Measurements from ENCODE around the gene TNNI3K.

Gene TNNI3K

GRCh38 chr1:74504125-74504932, 269.1 kb downstream of the TNNI3K start:
- DNase-seq = peak; percentile 15

DNA sequence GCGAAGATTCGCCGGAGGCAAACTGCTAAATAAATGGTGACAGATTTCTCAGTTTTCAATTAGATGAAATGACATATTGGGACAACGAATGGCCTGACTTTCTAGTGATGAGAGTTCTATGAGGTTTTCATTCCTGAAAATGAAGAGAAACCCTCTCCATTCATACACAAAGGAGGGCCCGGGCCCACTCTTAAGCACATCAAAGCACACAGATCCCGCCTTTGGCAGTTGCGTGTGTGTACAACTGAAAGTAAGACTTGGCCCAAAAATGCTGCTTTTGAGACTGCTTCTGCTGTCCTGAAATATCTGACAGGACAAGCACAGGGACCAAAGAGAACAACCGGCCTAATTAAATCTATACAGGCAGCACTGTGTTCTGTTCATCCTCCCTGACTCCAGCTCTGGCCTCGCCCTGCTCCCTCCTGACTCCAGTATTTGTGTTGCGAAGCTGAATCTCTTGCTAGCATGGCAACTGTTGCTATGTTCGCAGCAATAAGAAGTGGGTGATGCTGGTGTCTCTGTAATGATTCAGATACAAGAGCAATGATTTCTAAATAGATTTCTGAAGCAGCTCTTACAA, 269.8 kb downstream of the TNNI3K start:
- DNase-seq = no peak

DNA sequence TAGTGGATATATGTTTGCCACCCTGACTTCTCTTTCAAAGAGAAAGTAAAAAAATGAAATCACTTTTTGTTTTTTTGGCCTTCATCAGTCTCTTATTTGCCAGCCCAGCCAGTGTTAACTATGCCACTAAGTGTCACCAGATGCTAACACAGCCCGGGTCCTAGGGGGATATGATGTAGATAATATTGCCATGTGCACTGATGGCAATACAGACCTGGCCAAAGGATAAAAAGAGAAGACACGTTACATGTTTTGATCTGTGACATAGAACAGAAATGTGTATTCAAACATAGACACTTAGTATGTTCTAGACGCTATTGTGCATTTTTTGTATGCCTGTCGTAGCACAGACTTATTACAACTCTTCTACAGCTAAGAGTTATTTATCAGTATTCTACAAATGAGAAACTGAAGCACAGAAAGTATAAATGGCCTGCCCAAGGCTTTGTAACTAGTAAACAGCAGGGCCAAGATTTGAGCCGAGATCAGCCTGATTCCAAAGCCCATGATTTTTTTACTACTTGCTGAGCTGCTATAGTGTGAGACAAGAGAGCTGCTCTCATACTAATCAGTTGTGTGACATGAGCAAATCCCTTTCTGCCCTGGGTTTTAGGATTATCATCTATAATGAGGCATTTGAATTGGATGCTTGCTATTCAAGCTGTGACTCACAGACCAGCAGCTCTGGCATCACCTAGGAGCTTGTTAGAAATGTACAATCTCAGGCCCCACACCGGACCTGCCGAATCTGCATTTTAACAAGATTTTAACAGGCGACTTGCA, 270.9 kb downstream of the TNNI3K start:
- no peak for DNase-seq

DNA sequence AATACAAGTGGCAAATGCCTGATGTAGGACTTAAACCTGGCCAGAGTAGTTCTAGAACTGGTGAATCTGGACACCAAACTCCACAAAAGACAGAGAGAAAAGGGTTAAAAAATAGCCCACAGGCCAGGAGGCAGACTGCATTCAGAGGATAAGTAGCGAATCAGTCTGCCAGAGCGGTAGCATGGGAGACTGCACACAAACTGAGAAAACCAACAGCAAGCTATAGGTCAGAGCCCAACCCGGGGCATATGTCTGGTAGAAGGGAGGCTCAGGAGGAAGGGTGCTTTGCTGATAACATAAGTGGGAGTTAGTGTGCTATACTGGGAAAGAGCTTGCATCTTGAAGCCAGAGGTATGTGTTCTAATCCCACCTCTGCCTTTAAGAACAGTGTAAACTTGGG, 273.3 kb downstream of the TNNI3K start:
- DNase-seq = no peak

- no peak for DNase-seq
Measured at GRCh38 chr1:74512170-74512915, 277.2 kb downstream of the TNNI3K start, which contains the start of gene LRRC53. Gene LRRC53, minus strand, starts transcription at chr1:74512611. Its CDS starts 29,262 bp downstream, at chr1:74483349.

DNA sequence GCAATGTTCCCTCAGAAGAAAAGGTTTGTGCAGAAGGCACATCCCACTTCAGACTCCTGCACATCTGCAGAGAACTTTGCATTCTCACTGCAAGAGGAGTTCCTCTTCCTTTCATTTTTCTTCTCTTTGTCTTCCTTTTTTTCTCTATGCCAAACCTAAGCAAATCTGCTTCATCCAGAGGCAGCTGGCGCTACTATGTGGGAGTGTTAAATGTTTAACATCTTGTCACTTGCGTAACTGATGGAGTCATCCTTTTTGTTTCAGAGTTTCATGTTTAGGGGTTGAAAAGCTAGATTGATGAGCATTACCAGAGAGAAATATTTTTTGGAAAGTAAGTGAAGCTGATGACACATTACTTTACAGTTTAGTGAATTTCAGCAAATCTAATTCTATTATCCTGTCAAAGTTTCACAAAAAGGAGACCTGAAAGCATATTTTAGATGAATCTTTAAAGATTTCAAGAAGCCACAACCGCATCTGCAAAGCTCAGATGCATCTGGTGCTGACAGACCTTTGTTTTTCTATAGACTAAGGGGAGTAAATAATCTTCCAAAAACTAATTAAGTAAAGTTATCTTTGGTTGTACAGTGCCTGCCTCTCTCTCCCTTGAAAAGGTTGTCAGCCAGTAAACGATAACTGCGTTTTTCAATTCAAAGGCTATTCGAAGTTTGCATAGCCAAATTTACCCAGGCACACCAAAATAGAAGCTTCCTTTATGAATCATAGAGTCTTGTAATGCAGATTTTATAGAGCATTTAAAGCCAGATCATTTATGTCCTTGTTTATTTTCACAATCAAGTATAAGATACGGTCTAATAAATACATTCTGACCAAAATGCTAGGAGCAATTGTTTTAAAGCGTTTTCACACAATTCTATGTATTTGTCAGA, 278.5 kb downstream of the TNNI3K start:
- DNase-seq = no peak

DNA sequence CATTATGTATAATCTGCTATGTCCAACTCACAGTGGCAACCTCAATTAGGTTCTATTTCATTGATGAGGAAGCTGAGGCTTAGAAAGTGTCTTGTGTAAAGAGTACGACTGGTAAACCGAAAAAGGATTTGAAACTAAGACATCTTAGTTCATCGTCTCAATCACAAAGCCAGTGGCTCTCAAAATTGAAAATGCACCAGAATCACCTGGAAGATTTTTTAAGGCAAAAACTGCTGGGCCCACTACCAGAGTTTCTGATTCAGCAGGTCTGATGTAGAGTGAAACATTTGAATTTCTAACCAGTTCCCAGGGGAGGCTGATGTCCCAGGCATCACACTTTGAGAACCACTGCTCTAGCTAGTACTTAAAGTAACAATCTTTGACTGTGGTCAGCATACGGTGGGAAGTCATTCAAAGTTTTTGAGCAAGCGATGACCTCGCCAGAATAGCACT, 282.4 kb downstream of the TNNI3K start:
- DNase-seq = no peak

DNA sequence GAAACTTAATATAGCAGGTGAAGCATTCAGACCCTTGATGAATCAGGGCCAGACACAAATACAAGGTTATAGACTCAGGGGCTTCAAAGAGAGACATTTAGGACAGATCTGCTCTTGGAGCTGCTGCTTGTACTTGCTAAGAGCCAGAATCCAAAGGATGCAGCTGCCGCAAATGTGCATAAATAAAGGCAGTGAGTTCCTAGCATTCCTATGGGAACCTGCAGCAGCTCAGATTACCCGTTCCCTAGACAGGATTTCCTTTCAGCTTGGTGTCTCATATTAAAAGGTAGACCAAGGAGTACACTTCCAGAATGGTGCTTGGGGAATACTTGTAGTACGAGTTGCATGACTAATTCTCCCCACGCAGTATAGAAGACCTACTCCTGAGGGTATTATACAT, 287.0 kb downstream of the TNNI3K start:
- no peak for DNase-seq

GRCh38 chr1:74523873-74524480, 288.8 kb downstream of the TNNI3K start:
- DNase-seq = no peak

DNA sequence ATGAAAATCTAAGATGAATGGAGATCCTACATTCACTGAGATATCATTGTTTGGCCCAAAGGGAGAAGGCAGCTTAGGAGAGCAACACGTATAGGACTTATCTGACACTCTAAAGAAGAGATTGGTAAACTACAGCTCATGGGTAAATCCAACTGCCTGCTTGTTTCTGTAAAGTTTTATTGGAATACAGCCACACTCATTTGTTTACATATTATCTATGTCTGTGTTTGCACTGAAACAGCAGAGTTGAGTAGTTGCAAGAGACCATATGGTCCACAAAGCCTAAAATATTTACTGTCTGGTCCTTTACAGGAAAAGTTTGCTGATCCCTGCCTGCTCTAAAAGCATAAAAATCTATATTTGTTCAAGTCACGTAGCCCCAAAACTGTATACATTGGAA, 291.5 kb downstream of the TNNI3K start:
- no peak for DNase-seq

DNA sequence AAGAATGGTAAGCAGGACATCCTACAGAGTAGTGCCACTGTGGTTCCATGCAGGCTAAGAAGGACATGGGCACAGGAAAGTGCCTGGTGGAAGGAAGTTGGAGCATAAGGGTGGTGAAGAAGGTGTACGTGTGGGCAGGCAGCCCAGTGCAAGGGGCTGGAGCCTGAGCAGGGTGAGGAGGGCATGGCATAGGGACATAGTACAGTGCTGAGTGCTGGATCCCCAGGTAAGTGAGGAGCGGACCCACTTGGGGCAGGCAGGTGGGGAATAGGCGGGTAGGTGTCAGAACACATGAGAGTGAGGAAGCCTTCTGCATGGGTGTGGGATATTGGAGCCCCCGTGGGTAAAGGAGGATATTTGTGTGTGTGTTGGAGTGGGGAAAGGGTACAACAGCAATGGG, 292.9 kb downstream of the TNNI3K start:
- no peak for DNase-seq

DNA sequence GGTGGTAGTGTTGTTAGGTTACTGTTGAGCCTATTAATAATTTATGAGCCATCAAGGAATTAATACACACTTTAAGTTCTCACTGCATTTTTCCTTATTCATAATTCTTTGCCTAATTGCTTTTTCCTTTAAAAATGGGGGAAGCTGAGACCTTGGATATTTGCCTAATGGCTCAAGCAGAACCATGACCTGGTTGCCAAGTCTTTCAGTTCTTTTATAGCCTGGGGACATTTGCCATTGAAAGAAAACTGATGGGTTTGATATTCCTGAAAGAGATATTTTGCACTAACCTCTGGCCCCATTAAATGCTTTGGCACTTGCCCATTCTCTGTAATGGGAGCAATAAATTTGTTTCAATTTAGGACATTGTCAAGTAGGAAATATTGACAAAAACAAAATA, 295.7 kb downstream of the TNNI3K start:
- no peak for DNase-seq

DNA sequence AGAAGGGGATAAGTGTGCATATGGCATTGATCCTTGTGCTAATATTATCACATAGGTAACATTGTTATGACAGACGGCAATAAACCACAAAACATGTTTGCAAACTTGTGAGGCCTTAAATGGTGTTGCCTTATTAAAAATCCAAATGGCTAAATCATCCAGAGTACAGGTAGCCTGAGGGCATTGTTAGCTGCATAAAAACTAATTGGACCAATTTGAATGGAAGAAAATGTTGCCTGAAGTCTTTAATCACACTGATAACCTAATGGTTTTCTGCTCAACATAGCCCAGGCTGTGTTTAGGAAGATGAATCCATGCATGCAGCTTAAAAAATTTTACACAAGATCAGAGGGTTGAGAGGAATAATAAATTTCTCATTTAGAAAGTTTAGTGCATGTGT, 296.6 kb downstream of the TNNI3K start:
- no peak for DNase-seq

DNA sequence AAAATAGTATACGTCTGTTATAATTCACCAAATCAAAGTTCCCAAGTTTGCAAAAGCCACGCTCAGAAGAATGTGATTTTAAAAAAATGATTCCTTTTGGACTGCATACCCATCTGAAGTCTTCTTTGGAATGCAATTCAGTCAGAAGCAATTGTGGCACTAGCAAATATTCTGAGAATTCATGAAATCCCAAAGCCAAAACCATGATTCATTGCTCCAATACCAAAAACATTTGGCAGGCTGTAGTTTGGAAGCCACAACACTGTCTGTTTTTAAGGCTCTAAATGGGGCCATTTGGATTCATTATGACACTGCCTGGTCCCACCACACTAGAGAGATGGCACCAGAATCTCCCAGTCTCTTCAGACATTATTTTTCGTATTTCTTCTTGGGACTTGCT, 299.1 kb downstream of the TNNI3K start:
- DNase-seq = no peak

DNA sequence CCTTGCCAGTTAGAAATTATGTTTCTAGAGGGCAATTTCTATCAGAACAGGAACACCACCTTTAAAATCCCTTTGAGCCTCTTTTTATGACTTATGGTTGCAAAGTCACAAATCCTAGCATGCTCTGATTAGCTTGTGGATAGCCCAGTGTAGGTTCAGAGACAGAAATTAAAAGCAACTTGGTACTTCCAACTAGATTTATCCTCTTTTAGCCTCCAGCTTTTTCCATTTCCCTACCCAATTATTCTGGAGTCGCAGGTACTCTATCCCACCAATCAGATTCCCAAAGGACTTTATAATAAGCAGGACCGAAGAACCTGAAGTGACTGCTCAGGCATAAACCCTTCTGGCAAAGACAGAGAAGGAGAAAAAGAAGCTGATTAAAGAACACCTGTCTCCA, 310.6 kb downstream of the TNNI3K start:
- no peak for DNase-seq

- no peak for DNase-seq
Measured at GRCh38 chr1:74548961-74549750, 314.0 kb downstream of the TNNI3K start.

- no peak for DNase-seq
Measured at GRCh38 chr1:74549932-74550331, 314.7 kb downstream of the TNNI3K start.

- DNase-seq = peak; percentile 8
Measured at GRCh38 chr1:74570797-74571492, 335.8 kb downstream of the TNNI3K start.

DNA sequence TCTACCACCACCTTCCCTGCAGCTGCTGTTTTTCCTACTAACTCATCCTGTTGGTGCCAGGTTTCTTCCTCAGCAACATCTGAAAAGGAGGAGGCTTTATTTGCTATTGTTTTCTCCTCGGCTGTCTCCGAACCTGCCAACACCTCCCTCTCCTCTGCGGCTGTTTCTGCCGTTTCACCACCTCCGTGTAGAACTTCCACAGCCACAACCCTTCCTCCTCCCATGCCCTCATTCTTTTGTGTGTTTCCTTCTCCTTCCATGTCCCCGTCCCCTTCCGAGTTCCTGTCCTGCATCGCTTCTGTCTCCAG, 336.3 kb downstream of the TNNI3K start:
- no peak for DNase-seq

GRCh38 chr1:74571891-74572290, 336.7 kb downstream of the TNNI3K start:
- DNase-seq = no peak
